ENCODE measurements around the gene SURF2.
A peak's percentile ranks its signal among the peaks of the same experiment; 100 is the strongest.
"Not testable (repeated sequence)": the region's sequence is repeated elsewhere in the genome, so short reads cannot be mapped to it uniquely, and the experiment has no call there.

Gene SURF2

GRCh38 chr9:133332381-133332730 lies 24.0 kb upstream of the SURF2 start:
- TF ChIP-seq CTCF (IDR thresholded peaks at IDR 0.05; ENCODE audit: poor library complexity, severe bottlenecking) = no peak
- no peaks in the 10 kb centered on the region for H3K4me1 ChIP-seq (ENCODE audit: insufficient read depth, poor library complexity, severe bottlenecking)
- H3K9me3 ChIP-seq (ENCODE audit: severe bottlenecking) = no peaks in the 10 kb centered on the region
- DNase-seq (ENCODE audit: low spot score) = no peak
- peaks cover 44% of the 10 kb centered on the region for H3K36me3 ChIP-seq (ENCODE audit: low read depth)
- no peaks in the 10 kb centered on the region for H3K27me3 ChIP-seq (ENCODE audit: insufficient read depth, poor library complexity, severe bottlenecking)
- no peak overlapping the region for H3K4me3 ChIP-seq (ENCODE audit: severe bottlenecking)
- no peak overlapping the region for H3K27ac ChIP-seq (ENCODE audit: poor library complexity, severe bottlenecking)
- ATAC-seq (ENCODE audit: low read depth) = no peak

- H3K36me3 ChIP-seq (ENCODE audit: low read depth) = peaks cover 44% of the 10 kb centered on the region
- ATAC-seq (ENCODE audit: low read depth) = no peak
- TF ChIP-seq CTCF (IDR thresholded peaks at IDR 0.05; ENCODE audit: poor library complexity, severe bottlenecking) = no peak
Measured at GRCh38 chr9:133333011-133333410, 23.3 kb upstream of the SURF2 start.

GRCh38 chr9:133333566-133333965 lies 22.8 kb upstream of the SURF2 start:
- H3K27me3 ChIP-seq (ENCODE audit: insufficient read depth, poor library complexity, severe bottlenecking) = no peaks in the 10 kb centered on the region
- peaks cover 44% of the 10 kb centered on the region for H3K36me3 ChIP-seq (ENCODE audit: low read depth)
- no peak overlapping the region for H3K4me3 ChIP-seq (ENCODE audit: severe bottlenecking)
- ATAC-seq (ENCODE audit: low read depth) (no peak), DNase-seq (ENCODE audit: low spot score) (peak; percentile 37)
- no peaks in the 10 kb centered on the region for H3K9me3 ChIP-seq (ENCODE audit: severe bottlenecking)
- no peak for TF ChIP-seq CTCF (IDR thresholded peaks at IDR 0.05; ENCODE audit: poor library complexity, severe bottlenecking)
- H3K27ac ChIP-seq (ENCODE audit: poor library complexity, severe bottlenecking) = no peak overlapping the region
- H3K4me1 ChIP-seq (ENCODE audit: insufficient read depth, poor library complexity, severe bottlenecking) = no peaks in the 10 kb centered on the region

More at GRCh38 chr9:133333011-133333410, 23.3 kb upstream of the SURF2 start:
- no peak overlapping the region for H3K4me3 ChIP-seq (ENCODE audit: severe bottlenecking)
- no peaks in the 10 kb centered on the region for H3K4me1 ChIP-seq (ENCODE audit: insufficient read depth, poor library complexity, severe bottlenecking)
- no peaks in the 10 kb centered on the region for H3K27me3 ChIP-seq (ENCODE audit: insufficient read depth, poor library complexity, severe bottlenecking)
- H3K9me3 ChIP-seq (ENCODE audit: severe bottlenecking) = no peaks in the 10 kb centered on the region
- DNase-seq (ENCODE audit: low spot score) = no peak
- H3K27ac ChIP-seq (ENCODE audit: poor library complexity, severe bottlenecking) = no peak overlapping the region

GRCh38 chr9:133334161-133334560 lies 22.2 kb upstream of the SURF2 start:
- no peak for ATAC-seq (ENCODE audit: low read depth)
- no peaks in the 10 kb centered on the region for H3K4me1 ChIP-seq (ENCODE audit: insufficient read depth, poor library complexity, severe bottlenecking)
- no peak overlapping the region for H3K4me3 ChIP-seq (ENCODE audit: severe bottlenecking)
- peak; percentile 23 for DNase-seq (ENCODE audit: low spot score)
- no peak overlapping the region for H3K27ac ChIP-seq (ENCODE audit: poor library complexity, severe bottlenecking)
- H3K36me3 ChIP-seq (ENCODE audit: low read depth) = peaks cover 48% of the 10 kb centered on the region
- no peaks in the 10 kb centered on the region for H3K9me3 ChIP-seq (ENCODE audit: severe bottlenecking)
- no peaks in the 10 kb centered on the region for H3K27me3 ChIP-seq (ENCODE audit: insufficient read depth, poor library complexity, severe bottlenecking)
- no peak for TF ChIP-seq CTCF (IDR thresholded peaks at IDR 0.05; ENCODE audit: poor library complexity, severe bottlenecking)

DNA sequence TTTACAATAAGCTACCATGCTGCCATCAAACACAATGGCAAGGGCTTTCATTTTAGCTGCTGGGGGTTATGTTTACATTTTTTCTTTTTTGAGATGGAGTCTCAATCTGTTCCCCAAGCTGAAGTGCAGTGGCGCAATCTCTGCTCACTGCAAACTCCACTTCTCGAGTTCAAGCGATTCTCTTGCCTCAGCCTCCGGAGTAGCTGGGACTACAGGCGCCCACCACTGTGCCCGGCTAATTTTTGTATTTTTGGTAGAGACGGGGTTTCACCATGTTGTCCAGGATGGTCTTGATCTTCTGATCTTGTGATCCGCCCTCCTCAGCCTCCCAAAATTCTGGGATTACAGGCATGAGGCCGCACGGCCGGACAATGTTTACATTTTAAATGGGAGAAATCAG lies 21.5 kb upstream of the SURF2 start:
- peak overlapping the region; percentile 73 for H3K4me3 ChIP-seq (ENCODE audit: severe bottlenecking)
- peak overlapping the region; percentile 38 for H3K27ac ChIP-seq (ENCODE audit: poor library complexity, severe bottlenecking)
- H3K9me3 ChIP-seq (ENCODE audit: severe bottlenecking); H3K4me1 ChIP-seq (ENCODE audit: insufficient read depth, poor library complexity, severe bottlenecking); ATAC-seq (ENCODE audit: low read depth); H3K27me3 ChIP-seq (ENCODE audit: insufficient read depth, poor library complexity, severe bottlenecking): not testable (repeated sequence)
- peaks cover 55% of the 10 kb centered on the region for H3K36me3 ChIP-seq (ENCODE audit: low read depth)
- peak; percentile 7 for DNase-seq (ENCODE audit: low spot score)

All from RWPE2 (cell line).